Neural cell (in vitro differentiated cells): ENCODE data around the gene CNTNAP2. TPM values are rescaled to one million over a fixed set of nuclear protein-coding genes. Genes with fewer than 3 reads are reported as not detected.

Source experiments
- H2AFZ ChIP-seq: fragments of 200-600, 300-800 bp; sonication (generic), shearing (Covaris generic); 2 replicates; pipeline ENCODE4 v1.6.0; 2014; ENCODE audit warnings: low read depth, mild to moderate bottlenecking, antibody characterized with exemption, low read length, moderate library complexity
- H3F3A ChIP-seq: fragments of 200-600 bp; shearing (Covaris generic); 2 replicates; pipeline ENCODE4 v1.6.1; 2016; ENCODE audit warnings: mild to moderate bottlenecking, moderate library complexity, mixed read lengths, antibody characterized with exemption, low read length; ENCODE audit not compliant: insufficient read depth, poor library complexity, severe bottlenecking
- H3K27ac ChIP-seq: fragments of 200-600, 300-800 bp; sonication (generic), shearing (Covaris generic); 2 replicates; pipeline ENCODE4 v1.5.1; 2014; ENCODE audit warnings: mild to moderate bottlenecking, low read length, moderate library complexity
- H3K27me3 ChIP-seq: fragments of 300-800, 200-600 bp; sonication (generic), shearing (Covaris generic); 2 replicates; pipeline ENCODE4 v1.6.0; 2014; ENCODE audit warnings: mild to moderate bottlenecking, low read depth, low read length, moderate library complexity; ENCODE audit not compliant: insufficient read depth
- H3K36me3 ChIP-seq: fragments of 300-800, 200-600 bp; sonication (generic), shearing (Covaris generic); 2 replicates; pipeline ENCODE4 v1.5.1; 2014; ENCODE audit warnings: mild to moderate bottlenecking, antibody characterized with exemption, low read length, moderate library complexity; ENCODE audit not compliant: insufficient read depth
- H3K4me2 ChIP-seq: fragments of 300-800, 200-600 bp; sonication (generic), shearing (Covaris generic); 2 replicates; pipeline ENCODE4 v1.6.0; 2014; ENCODE audit warnings: mild to moderate bottlenecking, low read length
- H3K4me3 ChIP-seq: fragments of 300-800, 200-600 bp; sonication (generic), shearing (Covaris generic); 2 replicates; pipeline ENCODE4 v1.5.1; 2014; ENCODE audit warnings: mild to moderate bottlenecking, low read length, moderate library complexity
- H3K79me2 ChIP-seq: fragments of 200-600 bp; shearing (Covaris generic); replicated peaks from 2 replicates; pipeline ENCODE4 v1.6.0; 2014; ENCODE audit warnings: mild to moderate bottlenecking, low read length, moderate library complexity; ENCODE audit not compliant: insufficient read depth
- H3K9ac ChIP-seq: fragments of 300-800, 200-600 bp; sonication (generic), shearing (Covaris generic); 2 replicates; pipeline ENCODE4 v1.6.1; 2016; ENCODE audit warnings: mild to moderate bottlenecking, low read length, mixed read lengths
- H3K9me2 ChIP-seq: fragments of 200-600 bp; shearing (Covaris generic); 2 replicates; pipeline ENCODE4 v1.6.1; 2016; ENCODE audit warnings: mild to moderate bottlenecking, low read length, mixed read lengths; ENCODE audit not compliant: insufficient read depth
- H3K9me3 ChIP-seq: fragments of 200-600, 300-800 bp; sonication (generic), shearing (Covaris generic); 2 replicates; pipeline ENCODE4 v1.6.1; 2016; ENCODE audit warnings: mild to moderate bottlenecking, mixed run types, low read length, moderate library complexity, mixed read lengths
- H4K20me1 ChIP-seq: fragments of 200-600 bp; shearing (Covaris generic); 2 replicates; pipeline ENCODE4 v1.6.1; 2016; ENCODE audit warnings: mild to moderate bottlenecking, mixed run types; ENCODE audit not compliant: insufficient read depth
- CTCF ChIP-seq: fragments of 450-650 bp; IDR thresholded peaks from 2 replicates; pipeline ENCODE4 v1.5.1; 2014; ENCODE audit warnings: antibody characterized with exemption, mild to moderate bottlenecking, moderate library complexity; ENCODE audit not compliant: poor library complexity, severe bottlenecking
- EP300 ChIP-seq: fragments of 450-650 bp; conservative IDR thresholded peaks from 2 replicates; pipeline ENCODE4 v1.6.1; 2014; ENCODE audit warnings: antibody characterized with exemption, mild to moderate bottlenecking, moderate library complexity; ENCODE audit not compliant: poor library complexity, severe bottlenecking
- EZH2 ChIP-seq: fragments of 200-600, 300-800 bp; shearing (Covaris generic), sonication (generic); IDR thresholded peaks from 2 replicates; pipeline ENCODE4 v1.6.1; 2014; ENCODE audit warnings: antibody characterized with exemption, low read length, borderline replicate concordance, mild to moderate bottlenecking; ENCODE audit not compliant: insufficient read depth, poor library complexity, severe bottlenecking
- MXI1 ChIP-seq: fragments of 450-650 bp; conservative IDR thresholded peaks from 2 replicates; pipeline ENCODE4 v1.6.1; 2014; ENCODE audit warnings: antibody characterized with exemption, mild to moderate bottlenecking; ENCODE audit not compliant: poor library complexity, severe bottlenecking
- POLR2AphosphoS5 ChIP-seq: IDR thresholded peaks from 2 replicates; pipeline ENCODE4 v1.6.1; 2012
- RAD21 ChIP-seq: fragments of 450-650 bp; conservative IDR thresholded peaks from 2 replicates; pipeline ENCODE4 v1.6.1; 2014; ENCODE audit warnings: antibody characterized with exemption, mild to moderate bottlenecking, moderate library complexity
- REST ChIP-seq: IDR thresholded peaks from 2 replicates; pipeline ENCODE4 v1.6.1; 2012; ENCODE audit warnings: borderline replicate concordance
- SMC3 ChIP-seq: fragments of 450-650 bp; conservative IDR thresholded peaks from 2 replicates; pipeline ENCODE4 v1.6.1; 2014; ENCODE audit warnings: antibody characterized with exemption, mild to moderate bottlenecking, moderate library complexity; ENCODE audit not compliant: poor library complexity
- TAF1 ChIP-seq: IDR thresholded peaks from 2 replicates; pipeline ENCODE4 v1.6.1; 2012; ENCODE audit warnings: low read depth
- polyA plus RNA-seq: library from polyadenylated mRNA; depleted of rRNA; stranded (reverse); fragments of >200 nt; gene quantifications from 2 replicates; pipeline ENCODE4 v1.2.3, GENCODE V29; 2014

CNTNAP2 gene
- polyA plus RNA-seq, 1 donor from 2014 or later, result 276 TPM

DNA sequence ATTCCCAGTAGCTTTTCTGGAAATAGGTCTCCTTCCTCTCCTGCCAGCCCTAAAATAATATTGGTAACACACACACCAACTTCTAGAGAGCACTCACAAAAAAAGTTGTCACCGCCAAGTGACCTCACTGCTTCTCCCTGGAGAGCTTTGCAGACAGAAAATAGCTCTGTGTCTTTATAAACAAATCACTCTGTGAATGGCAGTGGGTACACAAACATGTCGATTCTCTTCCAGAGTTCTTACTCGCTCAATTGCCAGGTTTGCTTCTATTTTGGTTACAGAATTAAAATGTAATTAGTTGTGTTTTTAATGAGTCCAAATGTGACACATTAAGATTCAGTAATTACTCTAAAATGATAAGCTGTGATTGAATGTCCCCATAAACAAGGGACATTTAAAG lies 1824.8 kb downstream of the CNTNAP2 start:
- no peak overlapping the region for H3K4me2 ChIP-seq
- H3F3A ChIP-seq, result no peaks in the 10 kb centered on the region
- TF ChIP-seq RAD21 (no peak), EZH2 (no peak), MXI1 (no peak), EP300 (no peak), POLR2AphosphoS5 (no peak), CTCF (no peak), SMC3 (no peak), REST (no peak), TAF1 (no peak)
- no peak overlapping the region for H3K9ac ChIP-seq
- H3K36me3 ChIP-seq, result no peaks in the 10 kb centered on the region
- H3K27me3 ChIP-seq, result no peaks in the 10 kb centered on the region
- H3K9me2 ChIP-seq, result no peaks in the 10 kb centered on the region
- H3K4me3 ChIP-seq, result no peak overlapping the region
- no peaks in the 10 kb centered on the region for H3K9me3 ChIP-seq
- H3K79me2 ChIP-seq, result no peaks in the 10 kb centered on the region
- H4K20me1 ChIP-seq, result no peaks in the 10 kb centered on the region
- no peak overlapping the region for H3K27ac ChIP-seq
- H2AFZ ChIP-seq, result no peak overlapping the region

- Histone ChIP-seq H3K9ac (no peak overlapping the region), H3F3A (no peaks in the 10 kb centered on the region), H2AFZ (no peak overlapping the region), H3K4me3 (no peak overlapping the region), H3K36me3 (no peaks in the 10 kb centered on the region), H3K79me2 (no peaks in the 10 kb centered on the region), H3K9me2 (no peaks in the 10 kb centered on the region), H3K9me3 (no peaks in the 10 kb centered on the region), H4K20me1 (no peaks in the 10 kb centered on the region), H3K27ac (no peak overlapping the region), H3K4me2 (no peak overlapping the region), H3K27me3 (no peaks in the 10 kb centered on the region)
- TF ChIP-seq EP300 (no peak), MXI1 (no peak), SMC3 (no peak), POLR2AphosphoS5 (no peak), EZH2 (no peak), TAF1 (no peak), CTCF (no peak), REST (no peak), RAD21 (no peak)
Measured at GRCh38 chr7:147944321-147944720, 1827.7 kb downstream of the CNTNAP2 start.
